ENCODE measurements around the gene VAV2.

DNA sequence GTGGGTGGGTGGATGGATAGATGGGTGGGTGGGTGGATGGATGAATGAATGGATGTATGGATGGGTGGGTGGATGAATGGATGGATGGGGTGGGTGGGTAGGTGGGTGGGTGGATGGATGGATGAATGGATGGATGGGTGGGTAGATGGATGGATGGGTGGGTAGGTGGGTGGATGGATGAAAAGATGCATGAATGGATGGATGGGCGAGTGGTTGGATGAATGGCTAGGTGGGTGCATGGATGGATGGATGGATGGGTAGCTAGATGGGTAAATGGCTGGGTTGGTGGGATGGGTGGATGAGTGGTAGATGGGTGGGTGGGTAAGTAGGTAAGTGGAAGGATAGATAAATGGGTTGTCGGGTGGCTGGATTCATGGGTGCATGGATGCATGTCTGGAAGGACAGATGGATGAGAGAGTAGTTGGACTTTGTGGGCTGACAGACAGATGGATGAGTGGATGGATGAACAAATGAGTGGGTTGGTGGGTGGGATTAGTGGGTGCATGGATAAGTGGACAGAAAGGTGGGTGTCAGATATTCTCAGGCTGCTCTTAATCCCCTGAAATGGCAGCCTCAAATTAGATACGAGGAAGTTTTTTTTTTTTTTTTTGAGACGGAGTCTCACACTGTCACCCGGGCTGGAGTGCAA is 153.1 kb downstream of the VAV2 start:
- TF ChIP-seq, protein P1, sequence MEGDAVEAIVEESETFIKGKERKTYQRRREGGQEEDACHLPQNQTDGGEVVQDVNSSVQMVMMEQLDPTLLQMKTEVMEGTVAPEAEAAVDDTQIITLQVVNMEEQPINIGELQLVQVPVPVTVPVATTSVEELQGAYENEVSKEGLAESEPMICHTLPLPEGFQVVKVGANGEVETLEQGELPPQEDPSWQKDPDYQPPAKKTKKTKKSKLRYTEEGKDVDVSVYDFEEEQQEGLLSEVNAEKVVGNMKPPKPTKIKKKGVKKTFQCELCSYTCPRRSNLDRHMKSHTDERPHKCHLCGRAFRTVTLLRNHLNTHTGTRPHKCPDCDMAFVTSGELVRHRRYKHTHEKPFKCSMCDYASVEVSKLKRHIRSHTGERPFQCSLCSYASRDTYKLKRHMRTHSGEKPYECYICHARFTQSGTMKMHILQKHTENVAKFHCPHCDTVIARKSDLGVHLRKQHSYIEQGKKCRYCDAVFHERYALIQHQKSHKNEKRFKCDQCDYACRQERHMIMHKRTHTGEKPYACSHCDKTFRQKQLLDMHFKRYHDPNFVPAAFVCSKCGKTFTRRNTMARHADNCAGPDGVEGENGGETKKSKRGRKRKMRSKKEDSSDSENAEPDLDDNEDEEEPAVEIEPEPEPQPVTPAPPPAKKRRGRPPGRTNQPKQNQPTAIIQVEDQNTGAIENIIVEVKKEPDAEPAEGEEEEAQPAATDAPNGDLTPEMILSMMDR (IDR thresholded peaks at IDR 0.05), result no peak
- TF ChIP-seq POLR2A (IDR thresholded peaks at IDR 0.05), result no peak
